Measurements from ENCODE around the gene SMAP1. TPM values are rescaled to one million over a fixed set of nuclear protein-coding genes. Genes with fewer than 3 reads are reported as not detected.
A peak's percentile ranks its signal among the peaks of the same experiment; 100 is the strongest.

Gene SMAP1
- total RNA-seq, 6 experiments from 2014 or later = 11.4 to 24.4 (median 21.5) TPM

- peaks cover 3% of the 10 kb centered on the region; the same call in 1 of the 2 replicates for H3K27me3 Mint-ChIP-seq (ENCODE audit: insufficient read depth)
- TF ChIP-seq CTCF (IDR thresholded peaks at IDR 0.05) = no peak
- no peaks in the 10 kb centered on the region for H3K36me3 Mint-ChIP-seq (ENCODE audit: low read depth)
- no peak overlapping the region for H3K4me3 Mint-ChIP-seq
- H3K4me1 Mint-ChIP-seq (ENCODE audit: low read depth) = no peaks in the 10 kb centered on the region
- no peaks in the 10 kb centered on the region for H3K9me3 Mint-ChIP-seq
- no peak for DNase-seq
- no peak overlapping the region for H3K27ac Mint-ChIP-seq
Measured at GRCh38 chr6:70693887-70694286, 26.2 kb downstream of the SMAP1 start.

GRCh38 chr6:70694371-70694770 is 26.7 kb downstream of the SMAP1 start:
- H3K27me3 Mint-ChIP-seq (ENCODE audit: insufficient read depth) = peaks cover 3% of the 10 kb centered on the region; the same call in 1 of the 2 replicates
- no peaks in the 10 kb centered on the region for H3K4me1 Mint-ChIP-seq (ENCODE audit: low read depth)
- TF ChIP-seq CTCF (IDR thresholded peaks at IDR 0.05) = no peak
- no peak overlapping the region for H3K27ac Mint-ChIP-seq
- H3K4me3 Mint-ChIP-seq = no peak overlapping the region
- H3K9me3 Mint-ChIP-seq = no peaks in the 10 kb centered on the region
- DNase-seq = no peak
- H3K36me3 Mint-ChIP-seq (ENCODE audit: low read depth) = no peaks in the 10 kb centered on the region

GRCh38 chr6:70700922-70701876 is 33.5 kb downstream of the SMAP1 start:
- H3K27me3 Mint-ChIP-seq (ENCODE audit: insufficient read depth) = peaks cover 3% of the 10 kb centered on the region; the same call in 1 of the 2 replicates
- no peak for DNase-seq
- H3K9me3 Mint-ChIP-seq = no peaks in the 10 kb centered on the region
- no peak for TF ChIP-seq CTCF (IDR thresholded peaks at IDR 0.05)
- no peaks in the 10 kb centered on the region for H3K4me1 Mint-ChIP-seq (ENCODE audit: low read depth)
- no peak overlapping the region for H3K4me3 Mint-ChIP-seq
- H3K27ac Mint-ChIP-seq = no peak overlapping the region
- H3K36me3 Mint-ChIP-seq (ENCODE audit: low read depth) = no peaks in the 10 kb centered on the region

GRCh38 chr6:70705772-70706171 is 38.1 kb downstream of the SMAP1 start:
- no peaks in the 10 kb centered on the region for H3K9me3 Mint-ChIP-seq
- no peak for DNase-seq
- H3K27ac Mint-ChIP-seq = no peak overlapping the region
- no peaks in the 10 kb centered on the region for H3K36me3 Mint-ChIP-seq (ENCODE audit: low read depth)
- peaks cover 2% of the 10 kb centered on the region; the same call in 1 of the 2 replicates for H3K27me3 Mint-ChIP-seq (ENCODE audit: insufficient read depth)
- H3K4me3 Mint-ChIP-seq = no peak overlapping the region
- H3K4me1 Mint-ChIP-seq (ENCODE audit: low read depth) = peaks cover 14% of the 10 kb centered on the region
- no peak for TF ChIP-seq CTCF (IDR thresholded peaks at IDR 0.05)

- Mint-ChIP-seq H3K36me3 (ENCODE audit: low read depth) (no peaks in the 10 kb centered on the region), H3K9me3 (no peaks in the 10 kb centered on the region), H3K4me1 (ENCODE audit: low read depth) (peaks cover 14% of the 10 kb centered on the region), H3K4me3 (no peak overlapping the region), H3K27ac (no peak overlapping the region), H3K27me3 (ENCODE audit: insufficient read depth) (peaks cover 2% of the 10 kb centered on the region; the same call in 1 of the 2 replicates)
- peak; percentile 35 for DNase-seq
- TF ChIP-seq CTCF (IDR thresholded peaks at IDR 0.05) = peak; percentile 94
Measured at GRCh38 chr6:70706491-70707123, 38.9 kb downstream of the SMAP1 start.
